GM19452 (cell line): ENCODE measurements around the gene MAL.
"Not testable (repeated sequence)": the region's sequence is repeated elsewhere in the genome, so short reads cannot be mapped to it uniquely, and the experiment has no call there.

Source experiments
- ATAC-seq: cut with Tn5 transposase; IDR thresholded peaks from one replicate; pipeline ENCODE4 v1.9.1; 2021; ENCODE audit not compliant: unreplicated experiment

Gene MAL

DNA sequence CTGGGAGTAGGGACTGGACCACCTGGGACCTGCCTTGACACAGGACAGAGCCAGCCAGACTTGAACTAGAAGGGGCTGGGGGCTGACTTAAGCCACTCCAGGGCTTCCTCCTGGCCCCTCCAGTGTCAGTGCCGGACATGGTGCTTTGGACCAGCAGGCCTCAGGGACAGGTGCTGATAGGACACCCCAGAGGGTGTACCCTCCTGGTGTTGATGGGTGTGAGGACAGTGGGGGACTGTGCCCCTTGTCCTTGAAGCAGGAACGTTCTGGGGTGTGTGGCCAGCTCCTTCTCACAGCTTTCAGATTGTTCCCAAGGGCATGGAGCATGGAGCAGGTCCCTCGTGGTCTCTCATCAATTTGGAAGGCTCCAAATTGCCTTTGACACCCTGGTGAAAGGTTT is 6.8 kb downstream of the MAL start:
- no peak for ATAC-seq

DNA sequence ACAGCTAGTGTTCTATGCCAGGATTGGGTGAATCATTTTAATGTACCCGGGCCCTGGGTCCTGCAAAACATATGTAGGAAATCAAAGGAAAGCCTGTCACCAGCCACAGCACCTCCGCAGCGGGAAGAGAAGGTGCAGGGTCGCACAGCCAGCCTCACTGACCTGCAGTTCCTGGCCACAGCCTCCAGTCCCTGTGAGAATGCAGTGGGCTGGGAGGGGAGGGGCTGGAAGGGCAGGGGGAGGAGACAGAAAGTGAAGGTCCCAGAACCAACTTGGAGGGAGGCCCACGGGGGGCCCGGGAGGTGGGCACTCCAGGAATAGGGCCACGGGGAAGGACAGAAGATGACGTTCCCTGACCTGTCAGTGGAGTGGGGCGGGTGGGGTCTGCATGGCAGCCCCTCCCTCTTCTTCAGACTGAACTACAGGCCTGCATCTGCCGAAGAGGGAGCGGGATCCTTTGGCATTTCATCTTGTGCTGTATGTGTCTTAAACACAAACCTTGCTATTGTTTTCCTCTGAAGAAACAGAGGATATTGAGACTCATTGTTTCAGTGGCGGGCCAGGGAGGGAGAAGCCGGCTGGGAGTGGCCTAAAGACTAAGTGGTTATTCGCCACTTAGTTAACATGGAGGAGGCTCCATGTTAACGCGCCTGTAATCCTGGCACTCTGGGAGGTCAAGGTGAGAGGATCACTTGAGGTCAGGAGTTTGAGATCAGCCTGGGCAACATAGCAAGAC is 7.5 kb downstream of the MAL start:
- no peak for ATAC-seq

DNA sequence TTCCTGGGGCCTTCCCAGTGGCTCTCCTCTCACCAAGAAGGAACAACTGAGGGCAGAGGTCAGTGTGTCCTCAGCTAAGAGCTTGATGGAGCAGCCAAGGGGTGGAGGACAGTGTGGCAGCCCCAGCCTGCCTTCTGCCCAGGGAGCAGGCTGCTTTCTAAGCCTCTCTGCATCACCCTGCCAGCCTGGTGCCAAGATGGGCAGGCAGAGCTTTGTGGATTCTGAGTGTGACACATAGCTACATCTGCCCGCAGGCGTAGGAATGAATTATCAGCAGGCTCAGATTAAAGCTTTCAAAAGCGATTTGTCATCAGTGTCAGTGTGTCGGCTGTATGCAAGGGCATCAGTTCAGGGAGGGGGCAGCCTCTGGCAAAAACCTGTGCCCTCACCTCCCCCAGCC is 8.7 kb downstream of the MAL start:
- ATAC-seq, result no peak

DNA sequence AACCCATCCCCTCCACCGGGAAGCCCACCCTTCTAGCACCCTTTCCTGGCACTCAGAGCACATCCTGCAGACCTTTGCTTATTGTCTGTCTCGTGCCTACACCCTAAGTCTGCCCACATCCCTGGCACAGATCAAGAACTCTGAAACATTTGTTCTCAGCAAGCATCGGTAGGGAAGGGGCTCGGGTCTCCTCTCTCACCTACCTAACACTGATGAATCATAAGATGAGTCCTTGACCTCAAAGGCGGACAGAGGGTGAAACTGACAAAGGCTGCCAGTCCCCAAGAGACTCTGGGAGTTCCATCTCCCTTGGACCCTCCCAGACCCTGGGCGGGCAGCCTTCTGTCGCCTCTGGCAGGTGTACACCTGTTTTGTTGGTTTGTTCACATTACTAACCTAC is 9.3 kb downstream of the MAL start:
- no peak for ATAC-seq

- no peak for ATAC-seq
Observed at GRCh38 chr2:95036596-95037383, 11.3 kb downstream of the MAL start.

DNA sequence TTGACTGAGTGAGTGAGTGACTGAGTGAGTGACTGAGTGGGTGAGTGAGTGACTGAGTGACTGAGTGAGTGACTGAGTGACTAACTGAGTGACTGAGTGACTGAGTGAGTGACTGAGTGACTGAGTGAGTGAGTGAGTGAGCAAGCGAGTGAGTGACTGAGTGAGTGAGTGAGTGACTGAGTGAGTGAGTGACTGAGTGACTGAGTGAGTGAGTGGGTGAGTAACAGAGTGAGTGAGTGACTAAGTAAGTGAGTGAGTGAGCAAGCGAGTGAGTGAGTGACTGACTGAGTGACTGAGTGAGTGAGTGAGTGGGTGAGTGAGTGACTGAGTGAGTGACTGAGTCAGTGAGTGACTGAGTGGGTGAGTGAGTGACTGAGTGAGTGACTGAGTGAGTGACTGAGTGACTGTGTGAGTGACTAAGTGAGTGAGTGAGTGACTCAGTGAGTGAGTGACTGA is 11.9 kb downstream of the MAL start:
- no peak for ATAC-seq

GRCh38 chr2:95037841-95038585 is 12.5 kb downstream of the MAL start:
- ATAC-seq, result not testable (repeated sequence)

GRCh38 chr2:95038635-95039298 is 13.3 kb downstream of the MAL start:
- no peak for ATAC-seq

DNA sequence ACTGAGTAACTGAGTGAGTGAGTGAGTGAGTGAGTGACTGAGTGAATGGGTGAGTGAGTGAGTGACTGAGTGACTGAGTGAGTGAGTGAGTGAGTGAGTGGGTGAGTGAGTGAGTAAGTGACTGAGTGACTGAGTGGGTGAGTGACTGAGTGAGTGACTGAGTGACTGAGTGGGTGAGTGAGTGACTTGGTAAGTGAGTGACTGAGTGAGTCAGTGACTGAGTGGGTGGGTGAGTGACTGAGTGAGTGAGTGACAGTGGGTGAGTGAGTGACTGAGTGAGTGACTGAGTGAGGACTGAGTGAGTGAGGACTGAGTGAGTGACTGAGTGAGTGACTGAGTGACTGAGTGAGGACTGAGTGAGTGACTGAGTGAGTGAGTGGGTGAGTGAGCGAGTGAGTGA is 13.9 kb downstream of the MAL start:
- ATAC-seq, result no peak

- no peak for ATAC-seq
Observed at GRCh38 chr2:95039978-95040377, 14.5 kb downstream of the MAL start.

GRCh38 chr2:95040426-95040825 is 14.9 kb downstream of the MAL start:
- ATAC-seq, result no peak

- ATAC-seq, result no peak
Observed at GRCh38 chr2:95041060-95041823, 15.7 kb downstream of the MAL start.

DNA sequence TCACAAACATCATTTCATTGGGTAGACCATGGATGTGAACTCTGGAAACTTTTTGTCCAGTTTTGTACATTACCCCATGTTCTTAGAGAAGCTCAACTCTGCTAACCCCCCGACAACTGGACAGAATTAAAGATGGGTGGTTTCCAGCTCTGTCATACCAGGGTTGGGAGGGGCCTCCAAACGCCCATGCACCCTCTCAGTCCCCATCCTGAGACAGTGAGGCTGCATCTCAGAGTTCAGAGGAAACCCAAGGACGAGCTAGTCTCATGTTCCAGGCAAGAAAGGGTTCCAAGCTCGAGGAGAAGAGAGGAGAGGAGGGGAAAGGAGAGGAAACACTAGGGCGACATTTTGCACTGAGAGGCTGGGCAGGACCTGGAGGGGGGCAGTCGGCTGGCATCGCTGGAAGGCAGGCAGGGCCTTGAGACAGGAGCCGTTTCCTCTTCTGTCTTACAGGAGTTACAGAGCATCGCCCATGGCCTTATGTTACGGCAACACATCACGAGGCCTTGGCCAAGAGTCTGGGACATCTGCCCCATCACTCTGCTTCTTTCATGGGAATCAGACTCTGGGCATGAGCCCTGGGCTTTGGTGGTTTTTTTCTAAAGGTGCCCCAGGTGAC is 16.4 kb downstream of the MAL start:
- no peak for ATAC-seq

- ATAC-seq, result no peak
Observed at GRCh38 chr2:95042472-95043271, 17.2 kb downstream of the MAL start.

- no peak for ATAC-seq
Observed at GRCh38 chr2:95043300-95044093, 18.0 kb downstream of the MAL start.

- ATAC-seq, result no peak
Observed at GRCh38 chr2:95044601-95045000, 19.1 kb downstream of the MAL start.

DNA sequence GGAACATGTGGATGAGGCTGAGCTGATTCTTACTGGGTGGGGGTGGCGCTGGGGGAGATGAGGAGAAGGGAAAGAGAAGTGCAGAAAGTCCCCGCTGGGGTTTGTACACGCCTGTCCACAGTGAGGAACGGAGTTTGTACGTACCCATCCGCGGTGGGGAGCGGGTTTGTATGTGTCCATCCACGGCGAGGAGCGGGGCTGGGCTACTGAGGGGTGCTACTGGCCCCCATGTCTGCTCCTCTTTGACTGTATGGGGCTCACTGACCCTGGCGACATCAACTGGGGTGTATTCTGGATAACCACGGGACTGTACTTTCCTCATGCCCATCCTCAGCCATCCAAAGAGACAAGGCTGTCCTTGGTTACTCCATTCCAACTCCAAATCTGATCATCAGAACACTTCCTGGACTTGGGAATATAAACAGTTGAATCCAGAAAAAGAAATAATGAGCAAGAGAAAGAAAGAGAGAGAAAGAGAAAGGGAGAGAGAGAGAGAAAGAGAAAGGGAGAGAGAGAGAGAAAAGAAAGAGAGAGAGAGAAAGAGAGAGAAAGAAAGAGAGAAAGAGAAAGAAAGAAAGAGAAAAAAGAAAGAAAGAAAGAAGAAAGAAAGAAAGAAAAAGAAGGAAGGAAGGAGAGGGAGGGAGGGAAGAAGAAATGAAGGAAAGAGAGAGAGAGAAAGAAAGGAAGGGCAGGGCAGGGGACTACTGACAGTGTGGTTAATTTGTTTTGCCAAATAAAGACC is 21.0 kb downstream of the MAL start:
- no peak for ATAC-seq
